ENCODE measurements around the gene SYNDIG1L.

SYNDIG1L gene

DNA sequence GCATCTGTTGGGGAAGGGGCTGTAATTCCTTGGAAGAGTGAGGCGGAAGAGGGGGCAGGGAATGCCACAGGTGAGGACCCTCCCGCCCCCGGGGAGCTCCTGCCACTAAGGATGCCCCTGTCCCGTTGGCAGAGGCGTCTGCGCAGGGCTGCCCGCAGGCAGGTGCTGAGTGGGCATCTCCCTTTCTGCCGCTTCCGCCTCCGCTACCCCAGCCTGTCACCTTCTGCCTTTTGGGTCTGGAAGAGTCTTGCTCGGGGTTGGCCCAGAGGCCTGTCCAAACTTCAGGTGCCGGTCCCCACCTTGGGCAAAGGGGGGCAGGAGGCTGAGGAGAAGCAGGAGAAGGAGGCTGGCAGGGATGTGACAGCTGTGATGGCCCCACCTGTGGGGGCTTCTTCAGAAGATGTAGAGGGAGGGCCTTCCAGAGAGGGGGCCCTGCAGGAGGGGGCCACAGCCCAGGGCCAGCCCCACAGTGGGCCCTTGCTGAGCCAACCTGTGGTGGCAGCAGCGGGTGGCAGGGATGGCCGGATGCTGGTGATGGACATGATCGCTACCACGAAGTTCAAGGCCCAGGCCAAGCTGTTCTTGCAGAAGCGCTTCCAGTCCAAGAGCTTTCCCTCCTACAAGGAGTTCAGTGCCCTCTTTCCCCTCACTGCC lies 67.7 kb downstream of the SYNDIG1L start:
- DNase-seq = no peak

DNA sequence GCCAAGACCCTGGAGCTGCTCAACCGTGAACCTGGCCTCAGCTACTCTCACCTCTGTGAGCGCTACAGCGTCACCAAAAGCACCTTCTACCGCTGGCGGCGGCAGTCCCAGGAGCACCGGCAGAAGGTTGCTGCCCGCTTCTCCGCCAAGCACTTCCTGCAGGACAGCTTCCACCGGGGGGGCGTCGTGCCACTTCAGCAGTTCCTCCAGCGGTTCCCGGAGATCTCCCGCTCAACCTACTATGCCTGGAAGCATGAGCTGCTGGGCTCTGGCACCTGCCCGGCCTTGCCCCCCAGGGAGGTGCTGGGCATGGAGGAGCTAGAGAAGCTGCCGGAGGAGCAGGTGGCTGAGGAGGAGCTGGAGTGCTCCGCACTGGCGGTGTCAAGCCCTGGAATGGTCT lies 68.4 kb downstream of the SYNDIG1L start:
- DNase-seq = no peak

DNA sequence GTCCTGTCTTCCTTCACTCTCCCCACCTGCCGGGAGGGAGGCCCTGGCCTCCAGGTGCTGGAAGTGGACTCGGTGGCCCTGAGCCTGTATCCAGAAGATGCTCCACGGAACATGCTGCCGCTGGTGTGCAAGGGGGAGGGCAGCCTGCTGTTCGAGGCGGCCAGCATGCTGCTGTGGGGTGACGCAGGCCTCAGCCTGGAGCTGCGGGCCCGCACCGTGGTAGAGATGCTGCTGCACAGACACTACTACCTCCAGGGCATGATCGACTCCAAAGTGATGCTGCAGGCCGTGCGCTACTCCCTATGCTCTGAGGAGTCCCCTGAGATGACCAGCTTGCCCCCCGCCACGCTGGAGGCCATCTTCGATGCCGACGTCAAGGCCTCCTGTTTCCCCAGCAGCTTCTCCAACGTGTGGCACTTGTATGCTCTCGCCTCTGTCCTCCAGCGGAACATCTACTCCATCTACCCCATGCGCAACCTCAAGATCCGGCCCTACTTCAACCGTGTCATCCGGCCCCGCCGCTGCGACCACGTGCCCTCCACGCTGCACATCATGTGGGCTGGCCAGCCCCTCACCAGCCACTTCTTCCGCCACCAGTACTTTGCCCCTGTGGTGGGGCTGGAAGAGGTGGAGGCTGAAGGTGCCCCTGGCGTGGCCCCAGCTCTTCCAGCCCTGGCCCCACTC lies 69.0 kb downstream of the SYNDIG1L start:
- no peak for DNase-seq
